Mucosa of descending colon (tissue), 3 donors: Measurements from ENCODE around the gene AZIN2. TPM values are rescaled to one million over a fixed set of nuclear protein-coding genes. Genes with fewer than 3 reads are reported as not detected.
A peak's percentile ranks its signal among the peaks of the same experiment; 100 is the strongest.

Experiments
- ATAC-seq: fragments of 200-7000 bp; cut with Tn5 transposase; one replicate; pipeline ENCODE4 v1.9.1; 2020; ENCODE audit warnings: mild to moderate bottlenecking, moderate library complexity
- DNase-seq, 3 donors: peaks; one replicate each; pipeline ENCODE4 v3.0.0-alpha.2; 2020
- H3K36me3 ChIP-seq: fragments of 200-600 bp; one replicate; pipeline ENCODE4 v1.8.0; 2021; ENCODE audit warnings: low read depth, mild to moderate bottlenecking
- H3K4me1 ChIP-seq: fragments of 200-600 bp; one replicate; pipeline ENCODE4 v1.8.0; 2021; ENCODE audit warnings: low read depth, mild to moderate bottlenecking
- H3K4me3 ChIP-seq: fragments of 200-600 bp; one replicate; pipeline ENCODE4 v1.8.0; 2021; ENCODE audit warnings: mild to moderate bottlenecking
- H3K9me3 ChIP-seq: fragments of 200-600 bp; one replicate; pipeline ENCODE4 v1.8.0; 2021; ENCODE audit warnings: mild to moderate bottlenecking
- intact Hi-C, 2 donors: fragments of 100-400 bp; cut with DNase I in 1 of 2; cut with micrococcal nuclease in 1 of 2; formaldehyde crosslinking; loops; one replicate each; pipeline versions ENCODE4 v1.11.0 to v1.11.1; 2022; cut with DNase I, micrococcal nuclease
- total RNA-seq, 3 donors: library from RNA; stranded (reverse); fragmentation: NEBNext Ultra II Directional in 2 of 3; extraction: Animal tissue kit (Norgen Biotek cat#: 25700) in 2 of 3; gene quantifications; one replicate each; pipeline versions ENCODE4 v1.2.1 to v1.2.4, GENCODE V29; 2021 to 2023
- TF ChIP-seq, protein P1 (sequence below): fragments of 200-600 bp; IDR thresholded peaks from one replicate; pipeline ENCODE4 v1.8.0; 2022; ENCODE audit warnings: antibody characterized with exemption, mild to moderate bottlenecking
- donor health status: DM: no; HTN: no; CAD: no; lungs with moderate emphysema.
- donor health status: DM: no; HTN: no; CAD: no.
- donor health status: DM: no; HTN: yes; CAD: no.

The AZIN2 gene
- total RNA-seq, 3 donors from 2014 or later: 13.8 to 36.5 (median 19.0) TPM

DNA sequence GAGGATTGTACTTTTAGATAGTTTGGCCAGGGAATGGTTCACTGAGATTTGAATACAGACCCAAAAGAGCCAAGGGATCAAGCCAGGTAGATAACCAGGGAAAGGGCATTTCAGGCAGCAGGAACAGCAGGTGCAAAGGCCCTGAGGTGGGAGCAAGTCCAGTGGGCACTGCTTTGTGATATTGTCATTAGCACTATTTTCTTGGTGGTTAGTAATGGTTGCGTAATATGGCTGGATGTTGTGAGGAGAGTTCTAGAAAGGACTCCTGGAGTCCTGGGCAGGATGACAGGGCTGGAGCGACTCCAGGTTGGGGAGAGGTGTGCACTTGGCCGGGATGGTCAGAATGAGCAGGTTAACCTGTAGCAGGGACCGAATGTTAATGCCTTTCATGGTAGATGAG lies 4.4 kb downstream of the AZIN2 start:
- Histone ChIP-seq H3K4me3 (no peak overlapping the region), H3K4me1 (no peaks in the 10 kb centered on the region), H3K36me3 (no peaks in the 10 kb centered on the region), H3K9me3 (no peaks in the 10 kb centered on the region)
- intact Hi-C loops: loop anchor here in 1 of 2 donors (10.0 kb wide), 1 partner anchor 151 kb away; no protein-coding TSS in a partner anchor
- TF ChIP-seq, protein P1, sequence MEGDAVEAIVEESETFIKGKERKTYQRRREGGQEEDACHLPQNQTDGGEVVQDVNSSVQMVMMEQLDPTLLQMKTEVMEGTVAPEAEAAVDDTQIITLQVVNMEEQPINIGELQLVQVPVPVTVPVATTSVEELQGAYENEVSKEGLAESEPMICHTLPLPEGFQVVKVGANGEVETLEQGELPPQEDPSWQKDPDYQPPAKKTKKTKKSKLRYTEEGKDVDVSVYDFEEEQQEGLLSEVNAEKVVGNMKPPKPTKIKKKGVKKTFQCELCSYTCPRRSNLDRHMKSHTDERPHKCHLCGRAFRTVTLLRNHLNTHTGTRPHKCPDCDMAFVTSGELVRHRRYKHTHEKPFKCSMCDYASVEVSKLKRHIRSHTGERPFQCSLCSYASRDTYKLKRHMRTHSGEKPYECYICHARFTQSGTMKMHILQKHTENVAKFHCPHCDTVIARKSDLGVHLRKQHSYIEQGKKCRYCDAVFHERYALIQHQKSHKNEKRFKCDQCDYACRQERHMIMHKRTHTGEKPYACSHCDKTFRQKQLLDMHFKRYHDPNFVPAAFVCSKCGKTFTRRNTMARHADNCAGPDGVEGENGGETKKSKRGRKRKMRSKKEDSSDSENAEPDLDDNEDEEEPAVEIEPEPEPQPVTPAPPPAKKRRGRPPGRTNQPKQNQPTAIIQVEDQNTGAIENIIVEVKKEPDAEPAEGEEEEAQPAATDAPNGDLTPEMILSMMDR: no peak
- ATAC-seq (no peak), DNase-seq (no peak)

DNA sequence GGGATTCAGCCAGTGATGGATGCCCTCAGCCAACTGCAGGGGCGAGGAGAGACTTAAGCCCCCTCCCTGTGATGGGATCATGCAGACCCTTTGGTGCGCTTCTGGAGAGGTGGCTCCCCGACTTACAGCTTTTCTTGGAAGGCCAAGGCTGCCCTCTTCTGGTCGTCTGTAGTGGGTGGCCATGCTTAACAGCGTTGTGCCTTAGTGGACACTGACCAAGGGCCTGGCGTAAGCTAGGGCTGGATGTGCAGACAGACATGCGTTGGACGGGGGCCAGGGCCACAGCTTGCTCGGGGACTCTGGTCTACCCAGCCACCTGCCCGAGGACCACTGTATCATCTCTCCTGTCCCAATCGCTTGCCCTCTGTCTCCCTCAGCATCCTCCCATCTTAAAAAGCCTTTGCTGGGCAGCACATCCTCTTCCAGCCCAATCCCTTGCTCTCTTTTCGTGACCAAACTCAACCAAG lies 5.5 kb downstream of the AZIN2 start:
- intact Hi-C loops: loop anchor here in 1 of 2 donors (10.0 kb wide), 1 partner anchor 152 kb away; no protein-coding TSS in a partner anchor
- no peaks in the 10 kb centered on the region for H3K36me3 ChIP-seq
- TF ChIP-seq, protein P1: peak; percentile 47
- no peaks in the 10 kb centered on the region for H3K4me1 ChIP-seq
- ATAC-seq (peak; percentile 74), DNase-seq (peak; percentile 64 to 86 (median 72))
- no peaks in the 10 kb centered on the region for H3K9me3 ChIP-seq
- H3K4me3 ChIP-seq: no peak overlapping the region

DNA sequence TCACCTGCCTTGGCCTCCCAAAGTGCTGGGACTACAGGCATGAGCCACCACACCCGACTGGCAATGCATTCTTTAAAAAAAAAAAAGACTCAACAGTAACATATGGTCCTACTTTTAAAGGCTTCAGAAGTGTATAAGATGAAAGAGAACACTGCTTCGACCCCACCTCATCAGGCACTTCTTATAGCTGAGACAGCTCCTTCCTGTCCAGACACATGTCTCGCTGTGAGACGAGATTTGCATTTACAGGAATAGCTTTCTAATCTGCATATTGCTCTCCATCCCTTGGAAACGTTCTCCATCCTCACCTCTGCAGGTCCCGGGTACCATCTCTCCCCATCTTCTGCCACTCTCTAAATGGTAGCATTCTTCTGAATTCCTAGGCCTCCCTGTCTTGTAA lies 6.7 kb downstream of the AZIN2 start:
- ATAC-seq (no peak), DNase-seq (no peak)
- H3K4me3 ChIP-seq: no peak overlapping the region
- no peaks in the 10 kb centered on the region for H3K9me3 ChIP-seq
- TF ChIP-seq, protein P1: no peak
- intact Hi-C loops: loop anchor here in 1 of 2 donors (10.0 kb wide), 1 partner anchor 153 kb away; no protein-coding TSS in a partner anchor
- H3K4me1 ChIP-seq: no peaks in the 10 kb centered on the region
- no peaks in the 10 kb centered on the region for H3K36me3 ChIP-seq

DNA sequence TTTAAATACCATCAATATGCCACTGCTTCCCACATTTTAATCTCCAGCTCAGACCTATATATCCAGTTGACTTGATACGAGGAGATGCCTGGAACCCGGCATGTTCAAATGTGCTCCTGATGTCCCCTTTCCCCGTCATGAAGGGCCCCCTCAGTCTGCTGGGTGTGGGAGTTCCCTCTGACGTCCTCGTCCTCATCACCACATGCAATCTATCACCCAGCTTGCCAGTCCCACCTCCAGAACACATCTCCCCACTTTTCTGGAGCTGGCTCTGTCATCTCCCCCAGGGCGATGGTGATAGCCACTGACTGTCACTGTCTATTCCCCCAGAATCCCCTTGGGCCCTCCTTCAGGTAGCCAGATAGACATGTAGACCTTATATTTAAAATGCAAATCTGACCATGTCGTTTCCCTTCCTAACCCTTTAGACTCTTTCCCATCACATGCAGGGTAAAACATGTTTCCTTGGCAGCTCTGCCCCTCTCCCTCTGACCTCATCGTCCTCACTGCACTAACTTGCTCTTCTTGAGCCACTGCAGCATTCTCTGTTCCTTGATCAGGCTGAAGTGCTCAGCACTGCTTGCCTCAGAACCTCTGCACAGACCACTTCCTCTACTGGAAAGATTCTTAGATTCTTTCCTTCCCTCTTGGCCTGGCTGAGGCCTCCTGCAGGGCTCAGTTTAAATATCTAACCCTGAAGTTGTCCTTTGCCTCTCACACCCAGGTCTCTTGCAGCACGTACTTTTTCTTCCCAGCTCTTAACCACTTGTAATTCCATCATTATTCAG lies 7.4 kb downstream of the AZIN2 start:
- no peaks in the 10 kb centered on the region for H3K36me3 ChIP-seq
- ATAC-seq (peak; percentile 44), DNase-seq (no peak)
- TF ChIP-seq, protein P1: no peak
- H3K4me1 ChIP-seq: no peaks in the 10 kb centered on the region
- no peaks in the 10 kb centered on the region for H3K9me3 ChIP-seq
- intact Hi-C loops: loop anchor here in 1 of 2 donors (10.0 kb wide), 1 partner anchor 154 kb away; no protein-coding TSS in a partner anchor
- no peak overlapping the region for H3K4me3 ChIP-seq

DNA sequence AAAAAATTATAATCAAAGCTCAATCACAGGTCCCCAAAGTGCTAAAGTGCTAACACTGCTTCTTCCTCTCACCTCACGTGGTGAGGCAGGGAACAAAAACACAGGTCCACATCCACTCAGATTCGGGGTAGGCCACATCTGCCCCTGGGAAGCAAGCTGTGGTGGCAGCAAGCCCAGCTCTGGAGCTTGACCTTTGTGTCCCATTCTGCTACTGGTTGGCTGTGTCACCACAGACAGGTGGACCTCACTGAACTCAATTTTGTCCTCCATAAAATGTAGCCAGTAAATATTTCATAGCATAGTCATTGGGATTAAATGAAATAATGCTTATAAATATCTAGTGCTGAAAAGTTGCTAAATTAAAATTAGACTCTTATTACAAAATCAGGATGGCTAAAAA lies 8.5 kb downstream of the AZIN2 start:
- Histone ChIP-seq H3K9me3 (no peaks in the 10 kb centered on the region), H3K4me3 (no peak overlapping the region), H3K36me3 (no peaks in the 10 kb centered on the region), H3K4me1 (no peaks in the 10 kb centered on the region)
- DNase-seq: no peak
- no peak for ATAC-seq
- intact Hi-C loops: loop anchor here in 1 of 2 donors (10.0 kb wide), 1 partner anchor 155 kb away; no protein-coding TSS in a partner anchor
- TF ChIP-seq, protein P1: no peak
